ENCODE results near the gene PROZ. TPM values are rescaled to one million over a fixed set of nuclear protein-coding genes. Genes with fewer than 3 reads are reported as not detected.

The PROZ gene
- total RNA-seq, 2 experiments from 2014 or later: not detected

- intact Hi-C loops (cut with micrococcal nuclease): no loop called here
- Mint-ChIP-seq H3K36me3 (ENCODE audit: low read depth) (peaks cover 2% of the 10 kb centered on the region), H3K27me3 (peaks cover 3% of the 10 kb centered on the region), H3K4me1 (ENCODE audit: low read depth) (peaks cover 4% of the 10 kb centered on the region), H3K27ac (no peak overlapping the region), H3K4me3 (no peak overlapping the region), H3K9me3 (no peaks in the 10 kb centered on the region)
- no peak for TF ChIP-seq CTCF (IDR thresholded peaks at IDR 0.05)
- DNase-seq (no peak), ATAC-seq (no peak)
- POLR2A ChIA-PET: no interaction called here
- CTCF ChIA-PET: no interaction called here
Measured at GRCh38 chr13:113112893-113113845, 45.3 kb upstream of the PROZ start.

GRCh38 chr13:113113846-113114271 is 44.6 kb upstream of the PROZ start:
- H3K4me1 Mint-ChIP-seq (ENCODE audit: low read depth): peaks cover 4% of the 10 kb centered on the region
- TF ChIP-seq CTCF (IDR thresholded peaks at IDR 0.05): no peak

GRCh38 chr13:113114511-113115362 is 43.7 kb upstream of the PROZ start:
- no peak overlapping the region for H3K4me3 Mint-ChIP-seq
- intact Hi-C loops (cut with micrococcal nuclease): no loop called here
- ChIA-PET POLR2A (no interaction called here), CTCF (no interaction called here)
- no peaks in the 10 kb centered on the region for H3K36me3 Mint-ChIP-seq (ENCODE audit: low read depth)
- no peak overlapping the region for H3K27ac Mint-ChIP-seq
- no peak for TF ChIP-seq CTCF (IDR thresholded peaks at IDR 0.05)
- no peaks in the 10 kb centered on the region for H3K4me1 Mint-ChIP-seq (ENCODE audit: low read depth)
- no peaks in the 10 kb centered on the region for H3K27me3 Mint-ChIP-seq
- no peak for ATAC-seq
- no peak for DNase-seq
- H3K9me3 Mint-ChIP-seq: no peaks in the 10 kb centered on the region

More at GRCh38 chr13:113113846-113114271, 44.6 kb upstream of the PROZ start:
- ChIA-PET CTCF (no interaction called here), POLR2A (no interaction called here)
- DNase-seq (no peak), ATAC-seq (no peak)
- Mint-ChIP-seq H3K27me3 (peaks cover 3% of the 10 kb centered on the region), H3K9me3 (no peaks in the 10 kb centered on the region), H3K4me3 (no peak overlapping the region), H3K27ac (no peak overlapping the region), H3K36me3 (ENCODE audit: low read depth) (peaks cover 2% of the 10 kb centered on the region)
- intact Hi-C loops (cut with micrococcal nuclease): no loop called here

- Mint-ChIP-seq H3K27me3 (no peaks in the 10 kb centered on the region), H3K27ac (no peak overlapping the region), H3K4me3 (no peak overlapping the region), H3K9me3 (no peaks in the 10 kb centered on the region), H3K4me1 (ENCODE audit: low read depth) (no peaks in the 10 kb centered on the region), H3K36me3 (ENCODE audit: low read depth) (no peaks in the 10 kb centered on the region)
- no peak for TF ChIP-seq CTCF (IDR thresholded peaks at IDR 0.05)
- ChIA-PET CTCF (no interaction called here), POLR2A (no interaction called here)
- no peak for DNase-seq
- intact Hi-C loops (cut with micrococcal nuclease): no loop called here
- ATAC-seq: no peak
Measured at GRCh38 chr13:113115363-113116205, 42.9 kb upstream of the PROZ start.

Measured in activated CD8-positive, alpha-beta T cell treated with anti-CD3 and anti-CD28 coated beads for 36 hours (primary cell).